LNCaP clone FGC (cell line): ENCODE data around the gene MFSD6.
A peak's percentile ranks its signal among the peaks of the same experiment; 100 is the strongest.
"Not testable (repeated sequence)": the region's sequence is repeated elsewhere in the genome, so short reads cannot be mapped to it uniquely, and the experiment has no call there.

Source experiments
- DNase-seq: peaks from one replicate; pipeline ENCODE4 v3.0.0-alpha.2; 2011; ENCODE audit warnings: low read depth
- H3K4me3 ChIP-seq: 2 replicates; pipeline ENCODE4 v1.5.1; 2011; ENCODE audit warnings: mild to moderate bottlenecking, low read depth, low read length, control low read depth
- CTCF ChIP-seq: IDR thresholded peaks from 2 replicates; pipeline ENCODE4 v1.5.1; 2012; ENCODE audit warnings: mild to moderate bottlenecking; ENCODE audit not compliant: control insufficient read depth, insufficient read depth; ENCODE audit errors: extremely low read depth

MFSD6 gene

DNA sequence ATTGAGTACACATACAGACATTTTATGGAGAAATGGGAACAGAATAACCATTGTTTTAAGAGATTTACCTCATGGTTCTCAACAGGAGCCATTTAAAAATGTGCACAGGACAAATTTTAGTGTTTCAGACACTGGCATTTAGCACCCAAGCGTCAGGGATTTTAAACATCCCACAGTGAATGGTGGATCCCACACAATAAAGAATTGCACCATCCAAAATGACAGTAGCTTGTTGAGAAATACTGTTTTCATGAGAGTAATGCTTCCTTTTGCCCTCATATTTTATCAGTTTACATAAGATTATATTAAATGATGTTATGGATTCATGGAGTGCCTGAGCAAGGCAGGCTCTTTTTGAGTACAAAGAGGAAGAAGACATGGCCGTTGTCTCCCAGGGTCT, 54.0 kb downstream of the MFSD6 start:
- no peak for TF ChIP-seq CTCF
- no peak for DNase-seq
- no peak overlapping the region for H3K4me3 ChIP-seq

DNA sequence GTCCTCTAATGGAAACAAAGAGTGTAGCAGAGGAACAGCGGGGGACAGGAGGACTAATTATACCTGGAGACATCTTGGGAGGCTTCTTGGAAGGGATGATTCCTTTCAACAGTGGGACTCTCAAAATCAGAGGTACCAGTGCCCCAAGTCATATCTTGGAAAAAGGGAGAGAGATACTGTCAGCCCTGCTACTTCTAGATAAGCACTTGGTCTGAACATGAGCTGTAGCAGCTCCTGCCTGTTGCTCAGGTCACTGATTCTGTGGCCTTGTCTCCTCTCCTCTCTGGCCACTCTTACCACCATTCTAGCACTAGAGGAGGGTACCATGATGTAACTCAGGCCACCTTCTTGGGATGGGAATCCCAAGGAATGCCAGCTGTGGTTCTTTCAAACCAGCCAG, 54.5 kb downstream of the MFSD6 start:
- no peak for TF ChIP-seq CTCF
- H3K4me3 ChIP-seq = no peak overlapping the region
- no peak for DNase-seq

- no peak overlapping the region for H3K4me3 ChIP-seq
- no peak for DNase-seq
- no peak for TF ChIP-seq CTCF
These were observed 56.9 kb downstream of the MFSD6 start for GRCh38 chr2:190465060-190465459.

GRCh38 chr2:190466819-190467446, 58.8 kb downstream of the MFSD6 start:
- DNase-seq = no peak
- no peak overlapping the region for H3K4me3 ChIP-seq
- TF ChIP-seq CTCF = no peak

DNA sequence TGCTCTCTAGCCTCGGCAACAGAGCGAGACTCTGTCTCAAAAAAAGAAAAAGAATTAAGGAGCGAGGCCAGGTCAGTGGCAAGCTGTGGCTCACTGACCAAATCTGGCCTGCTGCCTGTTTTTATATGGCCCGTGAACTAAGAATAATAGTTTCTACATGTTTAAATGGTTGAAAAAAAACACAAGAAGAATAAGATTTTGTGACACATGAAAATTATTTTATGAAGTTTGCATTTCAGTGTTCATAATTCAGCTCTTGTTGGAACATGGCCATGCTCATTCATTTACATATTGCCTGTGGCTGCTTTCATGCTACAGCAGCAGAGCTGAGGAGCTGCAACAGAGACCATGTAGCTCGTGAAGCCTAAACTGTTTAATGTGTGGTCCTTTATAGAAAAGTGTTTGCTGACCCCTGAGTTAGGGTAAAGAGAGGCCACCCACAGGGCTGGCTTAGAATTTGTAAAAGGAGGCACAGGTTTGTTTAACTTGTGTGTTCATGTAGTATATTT, 59.5 kb downstream of the MFSD6 start:
- H3K4me3 ChIP-seq = no peak overlapping the region
- no peak for DNase-seq
- no peak for TF ChIP-seq CTCF

GRCh38 chr2:190468354-190468753, 60.2 kb downstream of the MFSD6 start:
- H3K4me3 ChIP-seq, DNase-seq: not testable (repeated sequence)

DNA sequence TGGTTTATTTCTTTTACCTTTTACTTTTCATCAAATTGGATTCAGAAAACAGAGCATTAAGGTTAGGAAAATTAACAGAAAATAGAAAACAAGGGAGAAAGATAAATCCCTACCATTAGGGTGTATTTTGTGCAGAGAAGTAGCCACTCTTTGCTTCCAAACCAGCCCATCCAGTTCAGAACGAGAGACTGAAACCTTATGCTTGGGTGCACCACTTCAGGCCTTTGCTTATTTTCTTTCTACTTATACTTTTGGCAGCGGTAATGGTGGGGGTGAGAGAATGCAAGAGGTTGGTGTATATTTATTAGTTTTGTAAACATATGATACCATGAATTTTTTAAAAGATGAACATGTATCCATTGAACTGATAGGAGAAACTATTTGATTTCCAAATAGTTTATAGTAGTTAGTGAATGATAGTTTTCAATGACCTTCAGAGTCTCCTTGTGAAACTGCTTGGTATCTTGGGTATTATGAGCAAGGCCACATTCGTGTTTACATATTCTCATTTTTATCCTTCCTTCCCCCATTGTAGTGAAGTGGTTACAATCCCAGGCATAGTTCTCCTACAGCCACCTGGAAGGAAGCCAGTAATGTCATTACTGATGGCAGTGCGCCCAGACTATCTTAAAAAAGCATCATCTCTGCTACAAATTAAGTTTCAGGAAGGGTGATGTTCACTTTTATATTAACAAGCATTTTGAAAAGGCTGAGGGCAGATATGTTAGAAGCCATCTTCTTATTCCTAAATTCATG, 60.8 kb downstream of the MFSD6 start:
- DNase-seq = peak; percentile 75
- no peak for TF ChIP-seq CTCF
- no peak overlapping the region for H3K4me3 ChIP-seq
